Measurements from ENCODE around the gene PPP3R1.

The PPP3R1 gene

GRCh38 chr2:68230241-68231060 is 21.9 kb downstream of the PPP3R1 start:
- no peak for DNase-seq

DNA sequence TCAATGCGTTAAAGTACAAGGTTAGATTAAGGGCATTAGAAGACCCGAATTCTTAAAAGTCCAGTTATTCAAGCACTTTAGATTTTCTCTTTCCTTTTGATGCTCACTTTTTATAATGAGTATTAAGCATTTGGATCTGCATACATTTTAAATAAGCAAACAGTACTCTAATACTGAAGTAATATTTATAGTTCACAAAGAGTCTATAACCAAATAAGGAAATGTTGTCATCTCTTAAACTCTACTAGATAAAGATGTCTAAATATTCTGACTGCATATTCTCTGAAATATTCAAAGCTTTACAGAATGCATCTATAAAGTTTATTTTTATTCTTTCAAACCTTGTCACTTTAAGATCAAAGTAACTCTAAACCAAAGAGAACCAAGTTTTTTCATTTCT is 25.5 kb downstream of the PPP3R1 start:
- no peak for DNase-seq

DNA sequence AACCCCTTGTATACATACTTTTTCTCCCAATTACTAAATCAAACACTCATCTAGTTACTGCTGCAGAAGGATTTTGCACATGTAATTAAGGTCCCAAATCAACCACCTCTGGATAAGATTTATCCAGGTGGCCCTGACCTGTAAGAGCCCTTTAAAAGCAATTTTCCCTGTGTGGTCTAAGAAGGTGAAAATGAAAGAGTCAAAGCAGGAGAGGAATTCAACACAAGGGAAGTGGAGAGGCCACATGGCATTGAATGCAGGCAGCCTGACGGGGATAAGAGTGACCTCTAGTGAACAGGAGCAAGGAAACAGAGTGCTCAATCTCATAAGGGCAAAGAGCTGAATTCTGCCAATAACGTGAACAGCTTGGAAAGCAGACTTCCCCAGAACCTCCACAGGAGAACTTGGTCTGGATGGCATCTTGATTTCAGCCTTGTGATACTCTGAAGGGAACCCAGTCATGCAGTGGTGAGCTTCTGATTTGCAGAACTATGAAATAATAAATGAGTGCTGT is 27.2 kb downstream of the PPP3R1 start:
- DNase-seq, result peak; percentile 4 to 28

- DNase-seq, result no peak
Observed at GRCh38 chr2:68223419-68223818, 28.9 kb downstream of the PPP3R1 start.

- DNase-seq, result no peak
Observed at GRCh38 chr2:68222287-68222686, 30.0 kb downstream of the PPP3R1 start.

- DNase-seq, result no peak
Observed at GRCh38 chr2:68218343-68218901, 33.9 kb downstream of the PPP3R1 start.

- no peak for DNase-seq
Observed at GRCh38 chr2:68217729-68218128, 34.6 kb downstream of the PPP3R1 start.

- no peak for DNase-seq
Observed at GRCh38 chr2:68216454-68217310, 35.6 kb downstream of the PPP3R1 start.

DNA sequence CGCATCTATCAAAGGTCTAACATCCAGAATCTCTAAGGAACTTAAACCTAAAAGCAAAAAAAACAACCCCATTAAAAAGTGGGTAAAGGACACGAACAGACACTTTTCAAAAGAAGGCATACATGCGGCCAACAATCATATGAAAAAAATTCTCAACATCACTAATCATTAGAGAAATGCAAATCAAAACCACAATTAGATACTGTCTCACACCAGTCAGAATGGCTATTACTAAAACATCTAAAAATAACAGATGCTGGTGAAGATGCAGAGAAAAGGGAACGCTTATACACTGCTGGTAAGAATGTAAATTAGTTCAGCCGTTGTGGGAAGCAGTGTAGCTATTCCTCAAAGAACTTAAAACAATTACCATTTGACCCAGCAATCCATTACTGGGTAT is 38.0 kb downstream of the PPP3R1 start:
- no peak for DNase-seq

- DNase-seq, result no peak
Observed at GRCh38 chr2:68206793-68207192, 45.5 kb downstream of the PPP3R1 start.

DNA sequence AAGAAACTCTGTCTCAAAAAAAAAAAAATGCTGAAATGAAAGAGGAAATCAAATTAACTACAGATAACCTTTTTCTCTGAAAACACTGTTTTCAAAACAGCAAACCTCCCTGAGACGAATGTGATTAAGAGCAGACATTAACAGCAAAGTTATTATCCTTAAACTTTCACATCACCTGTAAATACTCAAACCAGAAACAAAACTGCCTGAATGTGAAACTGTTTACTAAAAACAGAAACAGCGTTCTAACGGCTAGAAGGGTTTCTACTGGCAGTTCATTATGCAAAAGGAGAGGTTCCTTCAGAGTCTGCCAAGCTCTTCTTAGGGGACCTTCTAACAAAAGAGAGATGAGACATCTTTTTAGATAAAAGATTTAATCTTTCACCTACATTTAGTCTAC is 48.7 kb downstream of the PPP3R1 start:
- peak in 1 of 2 donors; percentile 26 for DNase-seq

GRCh38 chr2:68200157-68200787 is 52.1 kb downstream of the PPP3R1 start:
- no peak for DNase-seq

DNA sequence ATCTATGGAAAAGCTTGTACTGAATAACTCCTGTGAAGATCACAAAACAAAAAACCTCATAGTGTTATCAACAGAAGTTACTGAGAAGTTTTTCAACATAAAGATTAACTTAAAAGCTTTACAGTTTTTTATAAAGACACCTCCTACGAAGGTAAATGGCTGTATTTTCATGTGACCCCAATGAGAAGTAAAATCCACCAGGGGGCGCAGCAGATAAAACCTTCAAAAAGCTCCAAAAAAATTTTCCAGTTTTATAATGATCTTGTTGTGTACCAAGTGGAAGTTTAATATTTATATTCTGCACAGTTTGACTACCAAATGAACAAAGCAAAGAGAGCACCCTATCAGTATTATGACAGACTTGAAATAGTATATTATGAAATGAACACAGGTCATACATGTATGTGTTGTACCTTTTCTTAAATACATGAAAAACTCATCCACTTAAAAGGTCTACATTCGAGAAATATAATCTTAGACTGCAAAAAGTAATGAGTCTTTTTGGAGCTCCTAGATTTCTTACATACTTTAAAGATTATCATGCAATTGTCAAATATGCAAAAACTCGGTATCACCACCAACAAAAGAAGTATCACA is 56.1 kb downstream of the PPP3R1 start:
- DNase-seq, result peak; percentile 51 to 59

DNA sequence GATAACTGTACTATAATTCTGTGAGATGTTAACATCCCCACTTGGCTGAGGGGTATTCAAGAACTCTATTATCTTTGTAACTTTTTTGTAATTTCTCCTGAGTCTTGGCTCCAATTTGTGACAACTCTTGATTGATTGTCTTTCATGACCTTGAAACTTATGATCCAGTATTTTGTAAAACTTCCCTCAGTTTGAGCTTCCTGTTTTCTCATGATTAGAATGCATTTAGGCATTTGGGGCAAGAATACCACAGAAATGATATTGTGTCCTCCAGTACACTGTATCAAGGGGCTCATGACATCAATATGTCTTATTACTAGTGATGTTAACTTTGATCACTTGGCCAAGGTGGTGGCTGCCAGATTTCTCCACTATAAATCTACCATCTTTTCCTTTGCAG is 57.2 kb downstream of the PPP3R1 start:
- DNase-seq, result no peak

GRCh38 chr2:68193787-68194372 is 58.5 kb downstream of the PPP3R1 start:
- DNase-seq, result no peak

DNA sequence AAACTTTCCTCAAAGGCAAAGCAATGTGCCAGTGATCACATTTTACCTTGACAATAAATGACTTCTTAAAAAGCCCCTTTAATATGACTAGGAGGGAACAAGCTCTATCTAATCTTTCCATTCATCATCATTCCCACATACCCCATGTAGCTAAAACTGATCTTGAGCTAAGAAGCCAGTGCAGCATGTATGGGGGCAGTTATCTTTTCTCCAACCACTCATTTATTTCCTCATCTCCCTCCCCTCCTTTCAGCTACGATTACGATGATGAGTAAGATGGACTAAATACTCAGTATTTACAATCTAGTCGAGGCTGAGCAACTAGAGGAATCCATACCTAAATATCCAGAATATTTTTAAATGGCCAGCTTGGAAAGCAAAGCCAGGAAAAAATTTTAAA is 59.2 kb downstream of the PPP3R1 start:
- DNase-seq, result no peak

DNA sequence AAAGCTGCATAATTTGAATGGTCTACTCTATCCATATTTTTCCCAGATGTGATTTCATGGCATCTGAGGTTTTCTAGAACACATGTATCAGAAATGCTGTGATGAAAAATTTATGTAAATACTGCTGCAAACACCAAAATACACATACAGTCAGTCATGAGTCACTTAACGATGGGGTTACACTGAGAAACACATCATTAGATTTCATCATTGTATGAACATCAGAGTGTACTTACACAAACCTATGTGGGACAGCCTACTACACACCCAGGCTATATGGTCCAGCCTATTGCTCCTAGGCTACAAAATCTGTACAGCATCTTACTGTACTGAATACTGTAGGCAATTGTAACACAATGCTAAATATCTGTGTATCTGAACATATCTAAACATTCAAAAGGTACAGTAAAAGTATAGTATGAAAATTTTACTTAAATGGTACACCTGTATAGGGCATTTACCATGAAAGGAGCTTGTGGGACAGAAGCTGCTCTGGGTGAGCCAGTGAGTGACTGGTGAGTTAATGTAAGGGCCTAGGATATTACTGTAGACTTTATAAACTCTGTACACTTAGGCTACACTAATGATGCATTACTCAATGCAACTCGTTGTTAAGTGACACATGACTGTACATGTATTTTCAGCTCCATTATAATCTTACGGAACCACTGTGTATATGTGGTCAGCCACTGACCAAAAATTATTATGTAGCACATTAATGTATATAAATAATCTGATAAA is 61.2 kb downstream of the PPP3R1 start:
- no peak for DNase-seq

GRCh38 chr2:68189991-68190784 is 62.1 kb downstream of the PPP3R1 start:
- DNase-seq, result peak in 1 of 2 donors; percentile 16

DNA sequence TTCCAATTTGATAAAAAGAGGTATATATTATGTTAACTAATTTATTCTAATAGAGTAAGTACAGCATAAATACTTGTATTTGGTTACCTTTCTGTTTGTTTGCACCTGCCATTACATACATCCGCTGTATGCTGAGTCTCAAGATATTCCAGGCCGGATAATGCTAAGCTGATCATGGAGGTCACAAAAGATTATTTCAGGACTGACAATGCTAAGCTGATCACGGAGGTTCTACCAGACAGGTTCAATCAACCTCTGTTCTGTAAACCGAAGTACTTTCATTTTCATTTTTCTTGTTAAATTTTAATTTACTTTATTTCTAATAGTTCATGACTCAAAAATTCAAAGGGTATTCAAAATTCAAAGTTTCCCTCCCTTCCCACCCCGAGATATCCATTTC is 63.5 kb downstream of the PPP3R1 start:
- DNase-seq, result no peak

DNA sequence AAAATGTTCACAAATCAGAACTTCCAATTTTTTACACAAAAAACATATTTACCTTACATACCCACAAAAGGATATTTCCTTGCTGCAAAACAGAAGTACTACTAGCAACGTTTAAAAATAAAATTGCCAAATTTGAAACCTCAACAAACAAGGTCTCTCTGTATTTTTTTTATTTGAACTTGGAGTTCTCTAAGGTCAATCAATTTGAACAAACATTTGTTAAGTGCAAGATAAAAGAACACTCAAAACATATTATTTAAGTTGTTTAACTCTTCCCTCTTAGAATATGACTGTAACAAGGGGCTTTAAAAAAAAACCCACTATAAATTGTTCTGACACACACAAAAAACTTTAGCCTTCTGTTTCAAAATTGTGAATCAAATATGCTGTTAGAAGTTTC is 65.0 kb downstream of the PPP3R1 start:
- no peak for DNase-seq

Measured in CD4-positive, alpha-beta T cell treated with Interleukin-1 beta for 1 hour (primary cell).